Panc1 (cell line): Measurements from ENCODE around the gene SCN8A. TPM values are rescaled to one million over a fixed set of nuclear protein-coding genes. Genes with fewer than 3 reads are reported as not detected.
A peak's percentile ranks its signal among the peaks of the same experiment; 100 is the strongest.

ENCODE experiments used
- ATAC-seq: fragments of 200-7000 bp; cut with Tn5 transposase; 2 replicates; pipeline ENCODE4 v1.9.1; 2020; ENCODE audit warnings: mild to moderate bottlenecking, moderate library complexity
- BruUV-seq: library from RNA; stranded (reverse); fragments of 400-500 nt; replicated peaks from 2 replicates; lab custom pipeline; 2021; lab: Mats Ljungman, UMichigan
- CTCF ChIA-PET: fragments of 300-600 bp; sonication (Branson Sonifier 250); formaldehyde crosslinking; loops from one replicate; lab custom pipeline; 2022; ENCODE audit warnings: antibody characterized with exemption; lab: Charles Lee
- POLR2A ChIA-PET: fragments of 300-600 bp; sonication (Branson Sonifier 250); formaldehyde crosslinking; loops from one replicate; lab custom pipeline; 2022; ENCODE audit warnings: antibody characterized with exemption; lab: Charles Lee
- DNase-seq: peaks from one replicate; pipeline ENCODE4 v3.0.0-alpha.2; 2010; ENCODE audit warnings: low read depth, low spot score
- H3K27ac ChIP-seq: 2 replicates; pipeline ENCODE4 v1.5.1; 2011; ENCODE audit warnings: mild to moderate bottlenecking, low read length, inconsistent platforms
- H3K27me3 ChIP-seq: fragments of 200-500 bp; sonication (Bioruptor generic); 2 replicates; pipeline ENCODE4 v1.6.0; 2014; ENCODE audit warnings: low read length, inconsistent platforms; ENCODE audit not compliant: control insufficient read depth, insufficient read depth
- H3K36me3 ChIP-seq: fragments of 200-500 bp; sonication (Bioruptor generic); 2 replicates; pipeline ENCODE4 v1.5.1; 2014; ENCODE audit warnings: inconsistent platforms, mild to moderate bottlenecking, low read length, moderate library complexity; ENCODE audit not compliant: control insufficient read depth, insufficient read depth
- H3K4me1 ChIP-seq: 2 replicates; pipeline ENCODE4 v1.5.1; 2011; ENCODE audit warnings: inconsistent platforms, mild to moderate bottlenecking, low read length, moderate library complexity; ENCODE audit not compliant: control insufficient read depth, insufficient read depth
- H3K4me3 ChIP-seq, 2 experiments: 2 replicates each; pipeline ENCODE4 v1.5.1; 2011 to 2012; ENCODE audit warnings: low read depth in 2 of 2, low read length in 2 of 2, mild to moderate bottlenecking in 2 of 2, inconsistent platforms in 1 of 2, moderate library complexity in 1 of 2
- H3K9me3 ChIP-seq: fragments of 200-500 bp; sonication (Bioruptor generic); 2 replicates; pipeline ENCODE4 v1.5.1; 2014; ENCODE audit warnings: low read depth, mild to moderate bottlenecking, inconsistent platforms, low read length, moderate library complexity; ENCODE audit not compliant: control insufficient read depth, insufficient read depth
- CTCF ChIP-seq: fragments of 450-650 bp; IDR thresholded peaks from 2 replicates; pipeline ENCODE4 v1.5.1; 2017; ENCODE audit warnings: mild to moderate bottlenecking
- POLR2AphosphoS5 ChIP-seq: IDR thresholded peaks from 2 replicates; pipeline ENCODE4 v1.6.1; 2012; ENCODE audit warnings: mild to moderate bottlenecking, low read depth, low read length, moderate library complexity
- SIN3A ChIP-seq: IDR thresholded peaks from 2 replicates; pipeline ENCODE4 v1.6.1; 2012; ENCODE audit warnings: low read depth, mild to moderate bottlenecking, low read length, moderate library complexity, borderline replicate concordance; ENCODE audit not compliant: insufficient read depth
- TCF7L2 ChIP-seq: IDR thresholded peaks from 2 replicates; pipeline ENCODE4 v1.6.1; 2011; ENCODE audit warnings: mild to moderate bottlenecking, low read depth, low read length, inconsistent platforms
- in situ Hi-C: cut with HindIII; loops from 2 replicates; pipeline ENCODE4 v1.10.0; 2016; ENCODE audit warnings: low sequenced_read_pairs, low pct_unique_long_range_greater_than_20kb
- intact Hi-C: fragments of 100-400 bp; cut with micrococcal nuclease; formaldehyde crosslinking; loops from one replicate; pipeline ENCODE4 v1.10.0; 2022; ENCODE audit not compliant: unreplicated experiment
- total RNA-seq: library from RNA; stranded (reverse); gene quantifications from one replicate; pipeline ENCODE4 v1.2.1, GENCODE V29; 2021; ENCODE audit not compliant: unreplicated experiment
- TF ChIP-seq, protein P1 (sequence below), 2 experiments: IDR thresholded peaks; 2 replicates each; pipeline ENCODE4 v1.6.1; 2011 to 2012; ENCODE audit warnings: low read depth in 2 of 2, control low read depth in 1 of 2, low read length in 1 of 2, mild to moderate bottlenecking in 1 of 2, moderate library complexity in 1 of 2; ENCODE audit not compliant: insufficient read depth in 1 of 2

The SCN8A gene
- total RNA-seq, 1 experiment from 2014 or later: 8.6 TPM

GRCh38 chr12:51589060-51589459 is 2.0 kb upstream of the SCN8A start:
- peaks cover 11% of the 10 kb centered on the region for H3K4me1 ChIP-seq
- no peaks in the 10 kb centered on the region for H3K9me3 ChIP-seq
- ChIA-PET CTCF (no interaction called here), POLR2A (no interaction called here)
- in situ Hi-C loops: no loop called here
- TF ChIP-seq CTCF (no peak), TCF7L2 (no peak), SIN3A (no peak), POLR2AphosphoS5 (no peak)
- TF ChIP-seq, protein P1, sequence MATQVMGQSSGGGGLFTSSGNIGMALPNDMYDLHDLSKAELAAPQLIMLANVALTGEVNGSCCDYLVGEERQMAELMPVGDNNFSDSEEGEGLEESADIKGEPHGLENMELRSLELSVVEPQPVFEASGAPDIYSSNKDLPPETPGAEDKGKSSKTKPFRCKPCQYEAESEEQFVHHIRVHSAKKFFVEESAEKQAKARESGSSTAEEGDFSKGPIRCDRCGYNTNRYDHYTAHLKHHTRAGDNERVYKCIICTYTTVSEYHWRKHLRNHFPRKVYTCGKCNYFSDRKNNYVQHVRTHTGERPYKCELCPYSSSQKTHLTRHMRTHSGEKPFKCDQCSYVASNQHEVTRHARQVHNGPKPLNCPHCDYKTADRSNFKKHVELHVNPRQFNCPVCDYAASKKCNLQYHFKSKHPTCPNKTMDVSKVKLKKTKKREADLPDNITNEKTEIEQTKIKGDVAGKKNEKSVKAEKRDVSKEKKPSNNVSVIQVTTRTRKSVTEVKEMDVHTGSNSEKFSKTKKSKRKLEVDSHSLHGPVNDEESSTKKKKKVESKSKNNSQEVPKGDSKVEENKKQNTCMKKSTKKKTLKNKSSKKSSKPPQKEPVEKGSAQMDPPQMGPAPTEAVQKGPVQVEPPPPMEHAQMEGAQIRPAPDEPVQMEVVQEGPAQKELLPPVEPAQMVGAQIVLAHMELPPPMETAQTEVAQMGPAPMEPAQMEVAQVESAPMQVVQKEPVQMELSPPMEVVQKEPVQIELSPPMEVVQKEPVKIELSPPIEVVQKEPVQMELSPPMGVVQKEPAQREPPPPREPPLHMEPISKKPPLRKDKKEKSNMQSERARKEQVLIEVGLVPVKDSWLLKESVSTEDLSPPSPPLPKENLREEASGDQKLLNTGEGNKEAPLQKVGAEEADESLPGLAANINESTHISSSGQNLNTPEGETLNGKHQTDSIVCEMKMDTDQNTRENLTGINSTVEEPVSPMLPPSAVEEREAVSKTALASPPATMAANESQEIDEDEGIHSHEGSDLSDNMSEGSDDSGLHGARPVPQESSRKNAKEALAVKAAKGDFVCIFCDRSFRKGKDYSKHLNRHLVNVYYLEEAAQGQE (IDR thresholded peaks at IDR 0.05; ENCODE audit: insufficient read depth in 1 of 2, low read depth in 2 of 2, low read length in 1 of 2): no peak
- H3K36me3 ChIP-seq: no peaks in the 10 kb centered on the region
- intact Hi-C loops: no loop called here
- BruUV-seq: no TSS peak
- no peak overlapping the region for H3K27ac ChIP-seq
- H3K27me3 ChIP-seq: no peaks in the 10 kb centered on the region
- DNase-seq: no peak
- ATAC-seq: no peak
- no peak overlapping the region for H3K4me3 ChIP-seq

DNA sequence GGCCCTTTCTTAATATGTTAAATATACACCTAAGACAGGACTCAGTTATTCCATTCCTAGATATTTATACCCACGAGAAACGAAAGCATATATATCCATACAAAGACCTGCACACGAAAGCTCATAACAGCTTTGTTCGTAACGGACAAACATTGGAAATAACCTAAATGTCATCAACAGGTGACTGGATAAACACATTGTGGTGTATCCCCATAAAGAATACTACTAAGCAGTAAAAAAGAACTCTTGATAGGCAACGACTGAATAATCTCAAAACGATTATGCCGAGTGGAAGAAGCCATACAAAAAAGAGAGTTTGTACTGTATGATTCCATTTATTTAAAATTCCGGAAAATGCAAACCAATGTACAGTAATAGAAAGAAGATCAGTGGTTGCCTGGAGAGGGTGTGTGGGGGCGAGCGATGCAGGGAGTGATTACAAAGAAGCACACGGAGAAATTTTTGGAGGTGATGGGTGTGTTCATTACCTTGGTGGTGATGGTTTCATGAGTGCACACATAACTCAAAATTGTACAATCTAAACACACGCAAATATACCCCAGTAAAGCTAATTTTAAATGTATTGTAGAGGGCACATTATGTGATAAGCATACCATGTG is 1.4 kb upstream of the SCN8A start:
- no TSS peak for BruUV-seq
- TF ChIP-seq POLR2AphosphoS5 (no peak), CTCF (no peak), SIN3A (no peak), TCF7L2 (no peak)
- TF ChIP-seq, protein P1 (IDR thresholded peaks at IDR 0.05; ENCODE audit: insufficient read depth in 1 of 2, low read depth in 2 of 2, low read length in 1 of 2): no peak
- in situ Hi-C loops (no loop called here), intact Hi-C loops (no loop called here)
- POLR2A ChIA-PET: interaction anchor here (0.6 kb wide), 1 partner anchor 107 kb away, joined by 5 read pairs; no protein-coding TSS in a partner anchor
- CTCF ChIA-PET: interaction anchor here (0.7 kb wide), 1 partner anchor 1433 kb away, joined by 3 read pairs; no protein-coding TSS in a partner anchor
- Histone ChIP-seq H3K4me3 (peak overlapping the region; percentile 62 to 71), H3K9me3 (no peaks in the 10 kb centered on the region), H3K4me1 (peaks cover 11% of the 10 kb centered on the region), H3K36me3 (no peaks in the 10 kb centered on the region), H3K27ac (no peak overlapping the region), H3K27me3 (no peaks in the 10 kb centered on the region)
- ATAC-seq (no peak), DNase-seq (no peak)
